WTC11 (cell line): Measurements from ENCODE around the gene CARMIL1. TPM values are rescaled to one million over a fixed set of nuclear protein-coding genes. Genes with fewer than 3 reads are reported as not detected.

Source experiments
- ATAC-seq: fragments of 200-7000 bp; cut with Tn5 transposase; 2 replicates; pipeline ENCODE4 v1.10.0; 2021; ENCODE audit warnings: mild to moderate bottlenecking, moderate library complexity
- CTCF ChIA-PET: fragments of 300-600 bp; sonication (Branson Sonifier 250); formaldehyde crosslinking; loops from one replicate; lab custom pipeline; 2021; ENCODE audit warnings: antibody characterized with exemption; lab: Charles Lee
- POLR2A ChIA-PET: fragments of 350-600 bp; sonication (Branson Sonifier 250); formaldehyde crosslinking; loops from one replicate; lab custom pipeline; 2021; ENCODE audit warnings: antibody characterized with exemption; lab: Charles Lee
- DNase-seq: peaks from one replicate; pipeline ENCODE4 v3.0.0; 2021; ENCODE audit warnings: low spot score
- H3K27ac Mint-ChIP-seq: 2 replicates; pipeline ENCODE4 v1.8.0; 2021; ENCODE audit warnings: mixed read lengths
- H3K27me3 Mint-ChIP-seq: 2 replicates; pipeline ENCODE4 v1.8.0; 2021; ENCODE audit warnings: low read depth, mild to moderate bottlenecking, moderate library complexity, mixed read lengths
- H3K36me3 Mint-ChIP-seq: 2 replicates; pipeline ENCODE4 v1.8.0; 2021; ENCODE audit warnings: mixed read lengths
- H3K4me1 Mint-ChIP-seq: 2 replicates; pipeline ENCODE4 v1.8.0; 2022; ENCODE audit warnings: mixed read lengths
- H3K4me3 Mint-ChIP-seq: 2 replicates; pipeline ENCODE4 v1.8.0; 2021; ENCODE audit warnings: mild to moderate bottlenecking, moderate library complexity, mixed read lengths
- H3K9me3 Mint-ChIP-seq: 2 replicates; pipeline ENCODE4 v1.8.0; 2021; ENCODE audit warnings: mixed read lengths
- ATF1 ChIP-seq: sonication (generic); formaldehyde crosslinking; IDR thresholded peaks from 2 replicates; pipeline ENCODE4 v1.8.1; 2023; ENCODE audit warnings: mild to moderate bottlenecking, moderate library complexity, missing genetic modification reagents
- ELF4 ChIP-seq: sonication (generic); formaldehyde crosslinking; IDR thresholded peaks from 2 replicates; pipeline ENCODE4 v1.8.1; 2022; ENCODE audit warnings: low read depth, mild to moderate bottlenecking, moderate library complexity, missing genetic modification reagents
- FOXP1 ChIP-seq: sonication (generic); formaldehyde crosslinking; IDR thresholded peaks from 2 replicates; pipeline ENCODE4 v1.8.0; 2022; ENCODE audit warnings: missing genetic modification reagents, mild to moderate bottlenecking, moderate library complexity, borderline replicate concordance
- GRHL2 ChIP-seq: fragments of 250-450 bp; sonication (Bioruptor Pico); IDR thresholded peaks from 2 replicates; pipeline ENCODE4 v1.8.0; 2022; ENCODE audit warnings: mild to moderate bottlenecking, moderate library complexity; ENCODE audit not compliant: insufficient replicate concordance, severe bottlenecking
- IRF2 ChIP-seq: sonication (generic); formaldehyde crosslinking; IDR thresholded peaks from 2 replicates; pipeline ENCODE4 v1.8.0; 2022; ENCODE audit warnings: low read depth, missing genetic modification reagents, borderline replicate concordance
- JAZF1 ChIP-seq: fragments of 250-450 bp; sonication (Bioruptor Pico); IDR thresholded peaks from 2 replicates; pipeline ENCODE4 v1.9.0; 2021; ENCODE audit warnings: moderate library complexity, mild to moderate bottlenecking, inconsistent platforms
- JUN ChIP-seq: sonication (generic); formaldehyde crosslinking; IDR thresholded peaks from 2 replicates; pipeline ENCODE4 v1.8.0; 2023; ENCODE audit warnings: mild to moderate bottlenecking, missing genetic modification reagents
- NFATC4 ChIP-seq: fragments of 250-450 bp; sonication (Bioruptor Pico); IDR thresholded peaks from 2 replicates; pipeline ENCODE4 v1.9.0; 2021; ENCODE audit warnings: mild to moderate bottlenecking
- NR2C2 ChIP-seq: sonication (generic); formaldehyde crosslinking; IDR thresholded peaks from 2 replicates; pipeline ENCODE4 v1.8.0; 2022; ENCODE audit warnings: mild to moderate bottlenecking, missing genetic modification reagents
- OVOL2 ChIP-seq: fragments of 250-450 bp; sonication (Bioruptor Pico); IDR thresholded peaks from 2 replicates; pipeline ENCODE4 v1.9.0; 2021; ENCODE audit warnings: mild to moderate bottlenecking, borderline replicate concordance
- PRRX2 ChIP-seq: fragments of 250-450 bp; sonication (Bioruptor Pico); IDR thresholded peaks from 2 replicates; pipeline ENCODE4 v1.8.0; 2021; ENCODE audit warnings: mild to moderate bottlenecking
- SOX15 ChIP-seq: fragments of 250-450 bp; sonication (Bioruptor Pico); IDR thresholded peaks from 2 replicates; pipeline ENCODE4 v1.9.0; 2021; ENCODE audit warnings: mild to moderate bottlenecking
- TCF7 ChIP-seq: sonication (generic); formaldehyde crosslinking; IDR thresholded peaks from 2 replicates; pipeline ENCODE4 v1.8.0; 2022; ENCODE audit warnings: mild to moderate bottlenecking, low read depth, missing genetic modification reagents, moderate library complexity
- TEAD4 ChIP-seq: sonication (generic); formaldehyde crosslinking; IDR thresholded peaks from 2 replicates; pipeline ENCODE4 v1.8.0; 2022; ENCODE audit warnings: mild to moderate bottlenecking, missing genetic modification reagents
- ZNF263 ChIP-seq: sonication (generic); formaldehyde crosslinking; IDR thresholded peaks from 2 replicates; pipeline ENCODE4 v1.8.1; 2022; ENCODE audit warnings: low read depth, mild to moderate bottlenecking, moderate library complexity, missing genetic modification reagents
- ZNF512 ChIP-seq: sonication (generic); formaldehyde crosslinking; IDR thresholded peaks from 2 replicates; pipeline ENCODE4 v1.8.1; 2022; ENCODE audit warnings: missing genetic modification reagents, borderline replicate concordance
- ZNF532 ChIP-seq: fragments of 250-450 bp; sonication (Bioruptor Pico); IDR thresholded peaks from 2 replicates; pipeline ENCODE4 v1.9.0; 2021; ENCODE audit warnings: mild to moderate bottlenecking, borderline replicate concordance
- total RNA-seq: library from RNA; stranded (reverse); gene quantifications from 3 replicates; pipeline ENCODE4 v1.2.3, GENCODE V29; 2021
- TF ChIP-seq, protein P1 (sequence below): sonication (generic); formaldehyde crosslinking; IDR thresholded peaks from 2 replicates; pipeline ENCODE4 v1.8.1; 2023; ENCODE audit warnings: mild to moderate bottlenecking, missing genetic modification reagents
- TF ChIP-seq, protein P2 (sequence below): sonication (generic); formaldehyde crosslinking; IDR thresholded peaks from 2 replicates; pipeline ENCODE4 v1.8.0; 2022; ENCODE audit warnings: missing genetic modification reagents
- TF ChIP-seq, protein P3 (sequence below): fragments of 250-450 bp; sonication (Bioruptor Pico); IDR thresholded peaks from 2 replicates; pipeline ENCODE4 v1.8.0; 2021; ENCODE audit warnings: mild to moderate bottlenecking
- TF ChIP-seq, protein P4 (sequence below): sonication (generic); formaldehyde crosslinking; IDR thresholded peaks from 2 replicates; pipeline ENCODE4 v1.8.0; 2022; ENCODE audit warnings: mild to moderate bottlenecking, missing genetic modification reagents
- TF ChIP-seq, protein P5 (sequence below): sonication (generic); formaldehyde crosslinking; conservative IDR thresholded peaks from 2 replicates; pipeline ENCODE4 v1.8.1; 2022; ENCODE audit warnings: mild to moderate bottlenecking, missing genetic modification reagents

CARMIL1 gene
- total RNA-seq, 1 experiment from 2014 or later = 36.2 TPM

- TF ChIP-seq, protein P1, sequence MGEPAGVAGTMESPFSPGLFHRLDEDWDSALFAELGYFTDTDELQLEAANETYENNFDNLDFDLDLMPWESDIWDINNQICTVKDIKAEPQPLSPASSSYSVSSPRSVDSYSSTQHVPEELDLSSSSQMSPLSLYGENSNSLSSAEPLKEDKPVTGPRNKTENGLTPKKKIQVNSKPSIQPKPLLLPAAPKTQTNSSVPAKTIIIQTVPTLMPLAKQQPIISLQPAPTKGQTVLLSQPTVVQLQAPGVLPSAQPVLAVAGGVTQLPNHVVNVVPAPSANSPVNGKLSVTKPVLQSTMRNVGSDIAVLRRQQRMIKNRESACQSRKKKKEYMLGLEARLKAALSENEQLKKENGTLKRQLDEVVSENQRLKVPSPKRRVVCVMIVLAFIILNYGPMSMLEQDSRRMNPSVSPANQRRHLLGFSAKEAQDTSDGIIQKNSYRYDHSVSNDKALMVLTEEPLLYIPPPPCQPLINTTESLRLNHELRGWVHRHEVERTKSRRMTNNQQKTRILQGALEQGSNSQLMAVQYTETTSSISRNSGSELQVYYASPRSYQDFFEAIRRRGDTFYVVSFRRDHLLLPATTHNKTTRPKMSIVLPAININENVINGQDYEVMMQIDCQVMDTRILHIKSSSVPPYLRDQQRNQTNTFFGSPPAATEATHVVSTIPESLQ (CRISPR knock-in tag) = no peak
- TF ChIP-seq NFATC4 (CRISPR knock-in tag) = no peak
- TF ChIP-seq JUN (CRISPR knock-in tag) = no peak
- TF ChIP-seq ATF1 (CRISPR knock-in tag) = no peak
These were observed 49.4 kb upstream of the CARMIL1 start (continued) for GRCh38 chr6:25229671-25230321.

DNA sequence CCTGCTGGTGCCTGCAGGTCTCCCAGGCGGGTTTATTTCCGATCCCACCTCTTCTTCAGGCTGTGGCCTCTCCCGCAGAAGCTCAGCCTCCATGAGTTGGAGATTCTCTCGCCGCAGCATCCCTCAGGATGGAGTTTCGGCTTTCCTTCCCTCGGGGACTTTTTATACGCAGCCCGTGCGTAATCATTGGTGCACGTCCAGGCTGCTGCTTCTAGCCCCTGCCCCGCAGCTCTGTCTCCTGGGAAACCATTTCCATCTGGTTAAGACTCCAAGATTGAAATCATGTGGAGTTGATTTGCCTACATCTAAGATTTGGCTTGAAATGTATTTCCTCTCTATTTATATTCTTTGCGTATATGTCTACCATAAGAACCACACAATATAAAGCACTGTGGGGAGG lies 46.7 kb upstream of the CARMIL1 start:
- CTCF ChIA-PET = interaction anchor here (1.6 to 2.7 kb wide), 2 partner anchors 9 to 33 kb away, joined by 7 to 9 read pairs; no protein-coding TSS in a partner anchor
- ATAC-seq = no peak
- no peak overlapping the region for H3K4me3 Mint-ChIP-seq

More for the DNA sequence above, 46.7 kb upstream of the CARMIL1 start:
- H3K27me3 Mint-ChIP-seq = no peaks in the 10 kb centered on the region
- POLR2A ChIA-PET = interaction anchor here (0.6 kb wide), 1 partner anchor 314 kb away, joined by 4 read pairs; no protein-coding TSS in a partner anchor
- TF ChIP-seq JAZF1 (CRISPR knock-in tag) (no peak), ZNF512 (CRISPR knock-in tag) (no peak), PRRX2 (CRISPR knock-in tag) (no peak), GRHL2 (no peak), SOX15 (CRISPR knock-in tag) (no peak), NR2C2 (CRISPR knock-in tag) (no peak), OVOL2 (CRISPR knock-in tag) (no peak), ZNF532 (CRISPR knock-in tag) (no peak), ZNF263 (CRISPR knock-in tag) (no peak), FOXP1 (CRISPR knock-in tag) (no peak), TCF7 (CRISPR knock-in tag) (no peak), TEAD4 (no peak), ELF4 (CRISPR knock-in tag) (no peak), IRF2 (CRISPR knock-in tag) (no peak)
- TF ChIP-seq, protein P2, sequence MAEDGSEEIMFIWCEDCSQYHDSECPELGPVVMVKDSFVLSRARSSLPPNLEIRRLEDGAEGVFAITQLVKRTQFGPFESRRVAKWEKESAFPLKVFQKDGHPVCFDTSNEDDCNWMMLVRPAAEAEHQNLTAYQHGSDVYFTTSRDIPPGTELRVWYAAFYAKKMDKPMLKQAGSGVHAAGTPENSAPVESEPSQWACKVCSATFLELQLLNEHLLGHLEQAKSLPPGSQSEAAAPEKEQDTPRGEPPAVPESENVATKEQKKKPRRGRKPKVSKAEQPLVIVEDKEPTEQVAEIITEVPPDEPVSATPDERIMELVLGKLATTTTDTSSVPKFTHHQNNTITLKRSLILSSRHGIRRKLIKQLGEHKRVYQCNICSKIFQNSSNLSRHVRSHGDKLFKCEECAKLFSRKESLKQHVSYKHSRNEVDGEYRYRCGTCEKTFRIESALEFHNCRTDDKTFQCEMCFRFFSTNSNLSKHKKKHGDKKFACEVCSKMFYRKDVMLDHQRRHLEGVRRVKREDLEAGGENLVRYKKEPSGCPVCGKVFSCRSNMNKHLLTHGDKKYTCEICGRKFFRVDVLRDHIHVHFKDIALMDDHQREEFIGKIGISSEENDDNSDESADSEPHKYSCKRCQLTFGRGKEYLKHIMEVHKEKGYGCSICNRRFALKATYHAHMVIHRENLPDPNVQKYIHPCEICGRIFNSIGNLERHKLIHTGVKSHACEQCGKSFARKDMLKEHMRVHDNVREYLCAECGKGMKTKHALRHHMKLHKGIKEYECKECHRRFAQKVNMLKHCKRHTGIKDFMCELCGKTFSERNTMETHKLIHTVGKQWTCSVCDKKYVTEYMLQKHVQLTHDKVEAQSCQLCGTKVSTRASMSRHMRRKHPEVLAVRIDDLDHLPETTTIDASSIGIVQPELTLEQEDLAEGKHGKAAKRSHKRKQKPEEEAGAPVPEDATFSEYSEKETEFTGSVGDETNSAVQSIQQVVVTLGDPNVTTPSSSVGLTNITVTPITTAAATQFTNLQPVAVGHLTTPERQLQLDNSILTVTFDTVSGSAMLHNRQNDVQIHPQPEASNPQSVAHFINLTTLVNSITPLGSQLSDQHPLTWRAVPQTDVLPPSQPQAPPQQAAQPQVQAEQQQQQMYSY (CRISPR knock-in tag) = no peak
- TF ChIP-seq, protein P3, sequence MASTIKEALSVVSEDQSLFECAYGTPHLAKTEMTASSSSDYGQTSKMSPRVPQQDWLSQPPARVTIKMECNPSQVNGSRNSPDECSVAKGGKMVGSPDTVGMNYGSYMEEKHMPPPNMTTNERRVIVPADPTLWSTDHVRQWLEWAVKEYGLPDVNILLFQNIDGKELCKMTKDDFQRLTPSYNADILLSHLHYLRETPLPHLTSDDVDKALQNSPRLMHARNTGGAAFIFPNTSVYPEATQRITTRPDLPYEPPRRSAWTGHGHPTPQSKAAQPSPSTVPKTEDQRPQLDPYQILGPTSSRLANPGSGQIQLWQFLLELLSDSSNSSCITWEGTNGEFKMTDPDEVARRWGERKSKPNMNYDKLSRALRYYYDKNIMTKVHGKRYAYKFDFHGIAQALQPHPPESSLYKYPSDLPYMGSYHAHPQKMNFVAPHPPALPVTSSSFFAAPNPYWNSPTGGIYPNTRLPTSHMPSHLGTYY (CRISPR knock-in tag) = no peak
- TF ChIP-seq, protein P4, sequence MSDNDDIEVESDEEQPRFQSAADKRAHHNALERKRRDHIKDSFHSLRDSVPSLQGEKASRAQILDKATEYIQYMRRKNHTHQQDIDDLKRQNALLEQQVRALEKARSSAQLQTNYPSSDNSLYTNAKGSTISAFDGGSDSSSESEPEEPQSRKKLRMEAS (CRISPR knock-in tag) = no peak
- TF ChIP-seq, protein P5, sequence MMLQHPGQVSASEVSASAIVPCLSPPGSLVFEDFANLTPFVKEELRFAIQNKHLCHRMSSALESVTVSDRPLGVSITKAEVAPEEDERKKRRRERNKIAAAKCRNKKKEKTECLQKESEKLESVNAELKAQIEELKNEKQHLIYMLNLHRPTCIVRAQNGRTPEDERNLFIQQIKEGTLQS = no peak
- TF ChIP-seq, all 79 proteins: peak for 0
- Mint-ChIP-seq H3K4me1 (no peaks in the 10 kb centered on the region), H3K36me3 (no peaks in the 10 kb centered on the region), H3K9me3 (no peaks in the 10 kb centered on the region), H3K27ac (no peak overlapping the region)
- no peak for DNase-seq
